Sigmoid colon (tissue), 7 donors: ENCODE data around the gene OR6B2. TPM values are rescaled to one million over a fixed set of nuclear protein-coding genes. Genes with fewer than 3 reads are reported as not detected.
A peak's percentile ranks its signal among the peaks of the same experiment; 100 is the strongest.

ENCODE experiments used
- DNase-seq: peaks from one replicate; pipeline ENCODE4 v3.0.0-alpha.2; 2019
- H3K27ac ChIP-seq, 4 donors: fragments of 200-600 bp; sonication (generic); one replicate each; pipeline ENCODE4 v1.5.1; 2016 to 2019; ENCODE audit warnings: mild to moderate bottlenecking in 1 of 4
- H3K27me3 ChIP-seq, 3 donors: fragments of 200-600 bp; sonication (generic); one replicate each; pipeline ENCODE4 v1.5.1; 2019; ENCODE audit warnings: mild to moderate bottlenecking in 1 of 3
- H3K36me3 ChIP-seq, 4 donors: fragments of 200-600 bp; sonication (generic); one replicate each; pipeline ENCODE4 v1.5.1; 2016 to 2019
- H3K4me1 ChIP-seq, 4 donors: fragments of 200-600 bp; sonication (generic); one replicate each; pipeline ENCODE4 v1.5.1; 2017 to 2019
- H3K4me3 ChIP-seq, 4 donors: fragments of 200-600 bp; sonication (generic); one replicate each; pipeline ENCODE4 v1.5.1; 2017 to 2019; ENCODE audit warnings: mild to moderate bottlenecking in 2 of 4, moderate library complexity in 1 of 4
- H3K9me3 ChIP-seq, 4 donors: fragments of 200-600 bp in 3 of 4; sonication (generic) in 3 of 4; one replicate each; pipeline versions ENCODE4 v1.5.1 to v1.6.1; 2013 to 2019
- CTCF ChIP-seq, 4 experiments: fragments of 450-650 bp in 3 of 4; fragments of 200-600 bp in 1 of 4; IDR thresholded peaks; one replicate each; pipeline ENCODE4 v1.5.1; 2016 to 2019; ENCODE audit warnings: antibody characterized with exemption in 4 of 4, mild to moderate bottlenecking in 3 of 4, moderate library complexity in 2 of 4
- EP300 ChIP-seq, 4 donors: sonication (generic); formaldehyde crosslinking; IDR thresholded peaks; one replicate each; pipeline ENCODE4 v1.6.1; 2017; ENCODE audit warnings: antibody characterized with exemption in 4 of 4
- POLR2A ChIP-seq, 2 donors: fragments of 450-650 bp; IDR thresholded peaks; one replicate each; pipeline ENCODE4 v1.6.1; 2016; ENCODE audit warnings: antibody characterized with exemption in 2 of 2, mild to moderate bottlenecking in 2 of 2, moderate library complexity in 2 of 2
- POLR2AphosphoS5 ChIP-seq, 4 donors: sonication (generic); formaldehyde crosslinking; IDR thresholded peaks; one replicate each; pipeline ENCODE4 v1.6.1; 2017; ENCODE audit warnings: antibody characterized with exemption in 4 of 4
- WGBS, 2 donors: extraction: QIAGEN DNeasy Blood & Tissue Kit; methylation state at CpG; one replicate each; pipeline ENCODE4 v1.1.7; 2013; 5-methylcytosine and 5-hydroxymethylcytosine counted together
- intact Hi-C: fragments of 100-400 bp; cut with DNase I; formaldehyde crosslinking; loops from one replicate; pipeline ENCODE4 v1.15.1; 2023
- polyA plus RNA-seq, 3 donors: library from polyadenylated mRNA; stranded (reverse); fragments of 200-250 nt; gene quantifications; one replicate each; pipeline ENCODE4 v1.2.3, GENCODE V29; 2013
- total RNA-seq, 4 donors: library from RNA; depleted of rRNA; stranded (reverse); fragments of >200 nt; gene quantifications; one replicate each; pipeline ENCODE4 v1.1.0, GENCODE V29; 2016
- donor health status: healthy with polysubstance abuse.
- donor health status: Bipolar disorder and iron deficiency.
- donor health status: healthy.

Gene OR6B2
- total and polyA plus RNA-seq, 7 donors: not detected

GRCh38 chr2:239990966-239991365, 39.3 kb downstream of the OR6B2 start:
- TF ChIP-seq POLR2A (IDR thresholded peaks at IDR 0.05) (no peak), POLR2AphosphoS5 (IDR thresholded peaks at IDR 0.05) (peak; percentile 47 to 83 (median 76)), CTCF (IDR thresholded peaks at IDR 0.05) (no peak), EP300 (IDR thresholded peaks at IDR 0.05) (peak in 2 of 4 donors; percentile 71 to 77)
- Histone ChIP-seq H3K9me3 (no peaks in the 10 kb centered on the region), H3K27me3 (no peaks in the 10 kb centered on the region), H3K4me3 (peak overlapping the region in 2 of 4 donors; percentile 3 to 9), H3K36me3 (peaks cover 0 to 62% (median 14%) of the 10 kb centered on the region in 4 donors), H3K27ac (peak overlapping the region; percentile 60 to 80 (median 71)), H3K4me1 (peaks cover 0 to 21% (median 16%) of the 10 kb centered on the region in 4 donors)
- intact Hi-C loops: loop anchor here (1.0 to 10.0 kb wide), 5 partner anchors 39 to 956 kb away; partner anchors contain the start of gene HDAC4
- peak; percentile 84 for DNase-seq
- WGBS, 2 donors: 88 to 89% methylated on average over 14 of the region's 14 CpGs

GRCh38 chr2:239985356-239985755, 44.9 kb downstream of the OR6B2 start:
- TF ChIP-seq POLR2AphosphoS5 (IDR thresholded peaks at IDR 0.05): no peak
- no peak for TF ChIP-seq EP300 (IDR thresholded peaks at IDR 0.05)
- TF ChIP-seq CTCF (IDR thresholded peaks at IDR 0.05): no peak
- no peak for TF ChIP-seq POLR2A (IDR thresholded peaks at IDR 0.05)
- Histone ChIP-seq H3K27me3 (no peaks in the 10 kb centered on the region), H3K4me3 (no peak overlapping the region), H3K4me1 (peaks cover 0 to 8% (median 4%) of the 10 kb centered on the region in 4 donors), H3K27ac (no peak overlapping the region), H3K9me3 (no peaks in the 10 kb centered on the region), H3K36me3 (peaks cover 11 to 74% (median 21%) of the 10 kb centered on the region in 4 donors)
- DNase-seq: no peak
- 97 to 99% methylated on average over 5 of the region's 5 CpGs for WGBS, 2 donors
- intact Hi-C loops: loop anchor here (10.0 kb wide), 1 partner anchor 171 kb away; no protein-coding TSS in a partner anchor

GRCh38 chr2:239984421-239985194, 45.6 kb downstream of the OR6B2 start:
- H3K36me3 ChIP-seq: peaks cover 11 to 71% (median 19%) of the 10 kb centered on the region in 4 donors
- H3K27me3 ChIP-seq: no peaks in the 10 kb centered on the region
- intact Hi-C loops: loop anchor here (10.0 kb wide), 1 partner anchor 170 kb away; no protein-coding TSS in a partner anchor
- no peak for DNase-seq
- H3K4me1 ChIP-seq: peaks cover 0 to under 1% (median 0%) of the 10 kb centered on the region in 4 donors
- no peaks in the 10 kb centered on the region for H3K9me3 ChIP-seq
- H3K27ac ChIP-seq: no peak overlapping the region
- no peak overlapping the region for H3K4me3 ChIP-seq
- WGBS, 2 donors: 84 to 97% methylated on average over 16 of the region's 16 CpGs
- TF ChIP-seq EP300 (IDR thresholded peaks at IDR 0.05): no peak
- no peak for TF ChIP-seq POLR2A (IDR thresholded peaks at IDR 0.05)
- TF ChIP-seq POLR2AphosphoS5 (IDR thresholded peaks at IDR 0.05): no peak
- TF ChIP-seq CTCF (IDR thresholded peaks at IDR 0.05): no peak

- H3K4me3 ChIP-seq: no peak overlapping the region
- TF ChIP-seq POLR2AphosphoS5 (IDR thresholded peaks at IDR 0.05) (no peak), CTCF (IDR thresholded peaks at IDR 0.05) (no peak), EP300 (IDR thresholded peaks at IDR 0.05) (no peak), POLR2A (IDR thresholded peaks at IDR 0.05) (no peak)
- intact Hi-C loops: loop anchor here (10.0 kb wide), 1 partner anchor 168 kb away; no protein-coding TSS in a partner anchor
- 81 to 87% methylated on average over 9 of the region's 9 CpGs for WGBS, 2 donors
- peaks cover 7 to 57% (median 12%) of the 10 kb centered on the region in 4 donors for H3K36me3 ChIP-seq
- H3K27ac ChIP-seq: no peak overlapping the region
- no peak for DNase-seq
- H3K4me1 ChIP-seq: no peaks in the 10 kb centered on the region
- H3K9me3 ChIP-seq: no peaks in the 10 kb centered on the region
- no peaks in the 10 kb centered on the region for H3K27me3 ChIP-seq
These were observed 47.0 kb downstream of the OR6B2 start for GRCh38 chr2:239983004-239983778.

Other genes starting within 250 kb of the OR6B2 start
- 100 to 1,000 TPM in 1 of 4 donors, 10 to 100 TPM in 3; 49.6 to 110 (median 63.1) TPM for gene NDUFA10, start 5.1 kb downstream of the OR6B2 start, total RNA-seq
- 100 to 1,000 TPM; 116 to 162 (median 151) TPM for gene NDUFA10, start 5.1 kb downstream of the OR6B2 start, polyA plus RNA-seq
- gene OR6B3, start 23.1 kb upstream of the OR6B2 start, total RNA-seq: not detected
- gene OR6B3, start 23.1 kb upstream of the OR6B2 start, polyA plus RNA-seq: not detected
- gene COPS9, start 105.9 kb upstream of the OR6B2 start, total RNA-seq: 100 to 1,000 TPM; 235 to 376 (median 317) TPM
- gene COPS9, start 105.9 kb upstream of the OR6B2 start, polyA plus RNA-seq: 100 to 1,000 TPM; 238 to 458 (median 422) TPM
- not detected for gene OTOS, start 110.2 kb upstream of the OR6B2 start, total RNA-seq
- gene OTOS, start 110.2 kb upstream of the OR6B2 start, polyA plus RNA-seq: not detected